Activated CD4-positive, alpha-beta T cell treated with anti-CD3 and anti-CD28 coated beads, Interleukin-2, amount 50 U/mL, for 4 hours (primary cell): ENCODE results near the gene TAF1D.
A peak's percentile ranks its signal among the peaks of the same experiment; 100 is the strongest.
"Not testable (repeated sequence)": the region's sequence is repeated elsewhere in the genome, so short reads cannot be mapped to it uniquely, and the experiment has no call there.

ENCODE experiments used
- DNase-seq, 2 experiments: peaks; one replicate each; pipeline ENCODE4 v3.0.0-alpha.2; 2020

The TAF1D gene

GRCh38 chr11:93746101-93746500 lies 4.8 kb upstream of the TAF1D start:
- DNase-seq = no peak

DNA sequence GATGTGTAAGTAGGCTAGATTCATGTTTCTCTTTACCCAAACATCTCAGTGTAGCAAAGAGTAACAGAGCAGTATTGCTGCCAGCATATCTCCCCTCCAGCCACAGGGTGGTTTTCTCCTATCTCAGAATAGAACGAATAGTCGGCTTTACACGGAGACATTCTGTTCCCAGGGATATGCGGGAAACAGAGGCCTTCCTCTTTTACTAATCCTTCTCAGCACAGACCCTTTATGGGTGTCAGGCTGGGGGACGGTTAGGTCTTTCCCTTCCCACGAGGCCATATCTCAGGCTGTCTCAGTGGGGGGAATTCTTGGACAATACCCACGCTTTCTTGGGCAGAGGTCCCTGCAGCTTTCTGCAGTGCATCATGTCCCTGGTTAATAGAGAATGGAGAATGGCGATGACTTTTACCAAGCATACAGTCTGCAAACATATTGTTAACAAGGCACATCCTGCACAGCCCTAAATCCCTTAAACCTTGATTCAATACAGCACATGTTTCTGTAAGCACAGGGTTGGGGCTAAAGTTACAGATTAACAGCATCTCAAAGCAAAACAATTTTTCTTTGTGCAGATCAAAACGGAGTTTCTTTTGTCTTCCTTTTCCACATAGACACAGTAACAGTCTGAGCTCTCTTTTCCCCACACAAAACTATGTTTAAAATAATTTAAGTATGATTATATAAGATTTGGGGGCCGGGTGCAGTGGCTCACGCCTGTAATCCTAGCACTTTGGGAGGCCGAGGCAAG lies 3.9 kb upstream of the TAF1D start:
- DNase-seq = not testable (repeated sequence)

GRCh38 chr11:93744669-93745004 lies 3.3 kb upstream of the TAF1D start:
- DNase-seq = no peak

DNA sequence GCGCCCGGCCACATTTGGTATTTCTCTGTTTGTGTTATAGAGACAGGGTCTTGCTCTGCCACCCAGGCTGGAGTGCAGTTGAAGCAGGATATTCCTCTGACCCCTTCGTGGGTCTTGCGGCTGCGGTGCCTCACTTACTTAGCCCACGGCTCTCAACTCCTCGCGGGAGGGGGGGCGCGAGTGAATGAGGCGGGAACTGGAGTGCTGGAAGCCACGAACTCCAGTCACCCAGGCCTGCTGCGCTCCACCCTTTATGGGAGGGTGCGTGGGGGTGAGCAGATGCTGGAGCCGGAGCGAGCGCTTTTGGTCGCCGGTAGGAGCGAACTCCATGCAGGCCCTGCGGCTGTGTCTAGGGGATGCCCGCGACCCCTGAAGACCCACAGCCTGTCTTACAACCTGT lies 2.0 kb upstream of the TAF1D start:
- DNase-seq = no peak

DNA sequence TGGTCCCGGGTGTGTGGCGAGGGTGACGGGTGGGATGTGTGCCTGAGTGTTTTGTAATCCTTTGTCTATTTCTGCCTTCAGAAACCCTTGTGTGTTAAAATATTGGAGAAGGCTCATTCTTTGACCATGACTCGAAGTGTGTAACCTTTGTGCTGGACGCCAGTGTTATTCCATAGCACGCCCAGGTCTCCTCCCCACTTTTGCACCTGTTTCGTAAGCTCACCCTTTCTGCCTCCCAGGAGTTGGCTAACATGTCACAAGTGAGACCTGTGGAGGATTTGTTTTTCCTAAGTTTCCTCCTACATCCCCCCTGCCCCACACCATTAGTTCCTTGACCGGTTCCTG lies 559 bp upstream of the TAF1D start:
- no peak for DNase-seq

DNA sequence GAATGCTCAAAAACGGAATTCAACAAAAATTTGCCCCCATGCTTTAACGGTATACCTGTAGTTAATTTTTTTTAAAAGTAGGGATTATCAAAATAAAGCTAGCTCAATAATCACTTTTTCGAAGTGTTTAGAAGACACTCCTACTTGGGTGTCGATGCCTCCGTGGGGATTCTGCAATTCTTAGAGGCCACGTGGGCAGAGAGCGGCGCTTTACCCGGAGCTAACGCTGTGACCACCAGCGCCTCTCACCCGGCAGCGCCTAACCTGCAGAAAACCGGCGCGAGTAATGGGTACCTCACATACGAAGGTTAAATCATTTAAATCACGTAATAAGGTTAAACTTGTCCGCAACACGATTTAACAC lies 583 bp downstream of the TAF1D start:
- peak; percentile 56 to 62 for DNase-seq

- peak; percentile 34 to 38 for DNase-seq
Measured at GRCh38 chr11:93740031-93740729, 1.1 kb downstream of the TAF1D start.

GRCh38 chr11:93738647-93739081 lies 2.6 kb downstream of the TAF1D start:
- DNase-seq = no peak

DNA sequence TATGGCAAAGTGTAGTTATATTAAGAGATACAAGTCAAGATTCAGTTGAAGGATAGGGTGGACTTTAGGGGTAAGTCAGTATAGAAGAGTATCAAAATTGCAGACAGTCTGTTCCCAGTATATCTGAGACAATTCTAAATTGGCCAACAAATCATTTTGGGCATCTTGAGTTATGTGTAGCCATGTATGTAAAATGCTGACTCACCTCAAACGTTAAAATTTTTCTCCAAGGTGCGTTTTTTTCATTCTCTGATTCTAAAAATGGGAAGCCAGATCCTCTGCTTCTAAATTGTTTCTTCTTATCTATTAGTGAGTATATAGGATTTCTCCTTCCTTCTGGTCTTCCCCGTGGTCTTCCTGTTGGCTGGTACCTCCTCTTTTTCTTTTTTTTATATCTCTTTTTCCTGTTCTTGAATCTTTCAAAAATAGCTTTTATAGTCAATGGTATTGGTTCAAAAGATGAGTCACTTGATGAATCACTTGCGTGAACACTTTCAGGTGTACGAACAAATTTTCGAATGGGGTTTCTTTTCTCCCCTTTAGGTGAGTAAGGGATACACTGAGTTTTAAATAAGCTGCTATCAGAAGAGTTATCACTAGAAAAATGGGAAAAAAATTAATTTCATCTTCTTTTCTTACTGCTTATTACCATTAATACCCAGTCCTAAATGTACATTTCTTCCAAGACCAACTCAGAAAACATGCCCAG lies 3.2 kb downstream of the TAF1D start:
- DNase-seq = no peak

DNA sequence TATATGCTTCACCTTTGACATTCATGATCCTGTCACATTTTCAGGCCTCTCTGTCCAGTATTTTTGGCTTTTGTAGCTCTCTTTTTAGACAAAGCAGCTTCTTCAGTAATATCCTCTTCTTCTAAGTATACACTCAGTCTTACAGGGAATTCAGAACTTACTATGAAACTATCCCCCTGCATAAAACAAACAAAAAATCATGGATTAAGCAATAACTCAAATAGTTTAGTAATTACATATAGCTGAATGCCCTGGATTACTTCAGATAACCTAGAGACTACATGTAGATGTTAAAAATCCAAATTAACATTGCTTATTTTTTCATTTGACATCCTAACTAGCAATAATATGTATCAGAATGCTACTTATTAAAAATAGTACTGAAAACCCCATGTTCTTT lies 5.2 kb downstream of the TAF1D start:
- DNase-seq = no peak

GRCh38 chr11:93735627-93736026 lies 5.7 kb downstream of the TAF1D start:
- no peak for DNase-seq

GRCh38 chr11:93734427-93735222 lies 6.7 kb downstream of the TAF1D start:
- no peak for DNase-seq

DNA sequence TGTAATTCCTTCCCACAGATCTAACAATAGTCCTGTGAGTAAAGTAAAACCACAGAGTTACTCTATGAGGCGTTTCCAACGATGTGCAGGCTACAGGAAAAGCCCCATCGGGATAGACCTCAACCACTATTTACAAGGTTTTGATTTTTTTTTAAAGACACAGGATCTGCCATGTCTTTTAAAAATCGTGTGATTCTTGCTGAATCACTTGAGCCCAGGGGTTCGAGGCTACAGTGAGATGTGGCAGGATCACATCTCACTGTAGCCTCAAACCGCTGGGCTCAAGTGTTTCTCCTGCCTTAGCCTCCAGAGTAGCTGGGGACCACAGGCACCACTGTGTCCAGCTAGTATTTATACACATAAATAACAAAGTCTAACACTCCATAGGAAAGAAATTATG lies 7.8 kb downstream of the TAF1D start:
- no peak for DNase-seq

- DNase-seq = no peak
Measured at GRCh38 chr11:93732237-93732892, 8.9 kb downstream of the TAF1D start.

DNA sequence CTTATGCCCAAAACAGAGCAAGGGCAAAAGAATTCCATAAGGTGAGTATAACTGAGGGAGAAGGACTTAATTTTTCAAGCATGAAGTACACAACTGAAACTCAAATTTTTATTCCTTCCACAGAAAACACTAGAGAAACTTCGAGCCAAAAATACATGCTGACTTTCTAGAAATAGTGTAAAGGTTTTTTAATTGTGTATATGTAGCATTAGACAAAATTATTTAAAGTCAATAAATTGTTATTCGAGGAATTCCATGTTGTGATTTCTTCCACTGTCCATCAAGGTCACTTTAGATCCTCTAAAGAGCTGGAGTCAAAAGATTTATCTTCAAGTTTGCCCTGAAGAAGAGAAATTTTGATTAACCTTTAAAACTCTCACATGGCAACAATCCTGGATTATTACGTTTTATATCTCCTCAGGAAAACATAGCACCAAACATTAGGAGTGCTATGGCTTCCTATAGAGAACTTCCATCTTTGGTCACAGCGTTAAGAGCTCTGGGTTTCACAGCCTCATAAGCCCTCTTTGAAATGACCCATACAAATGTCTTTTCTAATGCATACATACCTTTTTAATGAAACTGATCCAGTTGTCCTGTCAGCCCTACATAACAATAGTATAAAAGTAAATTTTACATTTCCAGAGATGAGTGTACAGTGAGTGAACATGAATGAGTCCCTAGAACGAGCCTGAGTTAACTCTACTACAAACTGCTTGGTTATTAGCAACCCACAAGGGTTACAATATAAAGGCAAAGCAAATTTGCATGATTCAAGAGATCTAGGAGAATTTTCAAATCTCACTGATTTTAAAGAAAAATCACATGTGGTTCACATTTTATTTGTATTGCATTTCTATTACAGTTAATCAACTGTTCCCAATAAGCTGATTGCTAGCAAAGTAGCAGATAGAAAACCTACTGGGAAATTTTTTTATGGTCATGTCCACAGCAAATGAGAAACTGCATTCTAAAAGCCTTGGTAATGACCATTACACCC lies 10.9 kb downstream of the TAF1D start:
- no peak for DNase-seq

- no peak for DNase-seq
Measured at GRCh38 chr11:93729129-93729616, 12.1 kb downstream of the TAF1D start.

GRCh38 chr11:93728792-93729128 lies 12.5 kb downstream of the TAF1D start:
- DNase-seq = no peak

DNA sequence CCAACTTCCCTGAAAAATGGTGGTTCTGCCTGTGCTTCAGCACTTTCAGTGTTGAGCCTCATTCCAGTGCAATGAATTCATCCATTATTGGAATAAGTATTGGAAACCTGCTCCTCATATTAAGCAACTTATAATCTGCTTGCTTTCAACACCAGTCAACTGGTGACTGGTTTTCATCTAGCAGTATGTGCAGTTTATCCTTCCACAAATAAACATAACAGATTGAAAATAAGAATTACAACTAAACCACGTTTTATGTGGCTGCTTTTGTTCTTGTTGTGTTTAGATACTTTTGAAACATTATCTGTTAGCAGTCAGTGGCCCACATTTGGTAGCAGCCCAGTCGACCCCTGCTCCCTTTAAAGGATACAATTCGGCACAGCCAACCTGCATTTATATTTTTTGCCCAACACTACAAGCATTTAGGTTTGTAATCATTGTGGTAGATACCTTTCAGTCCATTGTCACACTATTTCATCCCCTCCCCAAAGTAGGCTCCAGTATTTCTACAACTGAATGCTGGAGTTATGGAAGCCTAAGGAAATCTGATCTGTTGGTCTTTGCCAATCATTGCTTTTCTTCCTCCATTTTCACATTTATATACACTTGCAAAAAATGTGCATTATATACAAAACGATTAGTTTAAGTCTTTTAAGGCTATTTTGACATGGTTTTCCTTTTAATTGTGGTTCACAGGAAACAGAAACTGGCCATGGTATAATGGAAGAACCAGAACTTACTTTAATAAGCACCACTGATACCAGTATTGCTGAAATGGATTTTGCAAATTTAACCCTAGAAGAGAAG lies 13.1 kb downstream of the TAF1D start:
- DNase-seq = no peak

DNA sequence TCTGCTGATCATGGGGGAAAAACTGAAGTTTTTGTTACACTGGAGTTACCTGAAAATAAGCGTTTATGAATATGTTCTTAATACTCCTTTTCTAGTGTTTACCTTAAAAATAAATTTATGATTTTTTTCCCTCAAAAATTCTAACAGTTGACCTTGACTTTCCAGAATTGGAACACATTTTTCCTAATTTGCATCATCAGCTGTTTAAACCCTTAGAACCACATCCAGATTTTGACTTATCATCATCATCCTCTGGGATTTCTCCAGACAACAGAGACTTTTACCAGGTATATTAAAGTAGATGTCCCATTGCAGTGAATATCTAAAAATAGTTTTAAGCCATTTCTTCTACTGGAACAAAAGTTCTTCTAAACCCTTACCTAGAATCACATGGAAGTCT lies 17.2 kb downstream of the TAF1D start:
- DNase-seq = no peak

GRCh38 chr11:93720522-93720921 lies 20.8 kb downstream of the TAF1D start:
- no peak for DNase-seq

- no peak for DNase-seq
Measured at GRCh38 chr11:93719310-93719709, 22.0 kb downstream of the TAF1D start.
